HUES64 (cell line): ENCODE data around the gene GEMIN5.

ENCODE experiments used
- H3K27ac ChIP-seq: 2 replicates; pipeline ENCODE4 v1.7.0; 2013; ENCODE audit warnings: low read depth, low read length, inconsistent platforms
- H3K27me3 ChIP-seq: 2 replicates; pipeline ENCODE4 v1.6.1; 2013; ENCODE audit warnings: mild to moderate bottlenecking, low read length; ENCODE audit not compliant: insufficient read depth
- H3K36me3 ChIP-seq: 2 replicates; pipeline ENCODE4 v1.6.1; 2013; ENCODE audit warnings: mild to moderate bottlenecking, low read length; ENCODE audit not compliant: insufficient read depth
- H3K4me1 ChIP-seq: 2 replicates; pipeline ENCODE4 v1.6.1; 2013; ENCODE audit warnings: mild to moderate bottlenecking, low read length, moderate library complexity; ENCODE audit not compliant: insufficient read depth
- H3K4me3 ChIP-seq: 2 replicates; pipeline ENCODE4 v1.5.1; 2013; ENCODE audit warnings: mild to moderate bottlenecking, low read length, moderate library complexity
- H3K9ac ChIP-seq: 2 replicates; pipeline ENCODE4 v1.6.1; 2013; ENCODE audit warnings: mild to moderate bottlenecking, low read depth, low read length
- H3K9me3 ChIP-seq: 2 replicates; pipeline ENCODE4 v1.6.1; 2013; ENCODE audit warnings: low read depth, low read length; ENCODE audit not compliant: insufficient read depth
- WGBS: fragments of 150-250, 120-280 bp; methylation state at CpG from one replicate; pipeline ENCODE4 v1.1.7; 2013; ENCODE audit warnings: missing lambda C conversion rate; 5-methylcytosine and 5-hydroxymethylcytosine counted together

The GEMIN5 gene

DNA sequence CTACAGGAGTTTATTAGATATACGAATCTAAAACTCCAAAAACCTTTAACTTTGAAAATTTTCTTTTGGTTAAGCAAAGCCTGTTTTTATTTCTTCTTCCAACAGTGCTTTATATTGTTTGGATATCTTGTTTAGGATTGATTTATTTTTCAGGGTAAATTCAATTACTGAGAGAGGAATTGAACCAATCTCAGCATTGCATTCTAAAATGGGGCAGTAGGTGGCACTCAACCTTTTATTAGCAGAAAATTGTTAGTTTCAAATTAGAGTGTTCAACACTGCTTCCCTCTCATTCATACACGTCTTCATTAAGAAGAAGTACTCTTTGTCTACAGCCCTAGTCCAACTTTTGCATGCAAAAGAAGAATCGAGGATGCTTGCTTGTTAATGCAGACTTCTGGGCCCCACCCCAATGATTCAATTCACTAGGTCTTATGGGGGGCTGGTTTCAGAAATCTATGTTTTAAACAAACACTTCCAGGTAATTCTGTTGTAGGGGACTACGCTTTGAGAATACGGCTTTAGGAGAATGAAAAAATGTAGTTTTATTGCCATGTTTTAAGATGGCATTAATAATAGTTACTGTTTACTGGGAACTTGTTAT lies 29.5 kb upstream of the GEMIN5 start:
- H3K9me3 ChIP-seq = no peaks in the 10 kb centered on the region
- no peak overlapping the region for H3K9ac ChIP-seq
- 90% methylated on average over 5 of the region's 5 CpGs for WGBS
- peaks cover 23% of the 10 kb centered on the region for H3K36me3 ChIP-seq
- no peaks in the 10 kb centered on the region for H3K27me3 ChIP-seq
- no peak overlapping the region for H3K27ac ChIP-seq
- no peaks in the 10 kb centered on the region for H3K4me1 ChIP-seq
- no peak overlapping the region for H3K4me3 ChIP-seq

DNA sequence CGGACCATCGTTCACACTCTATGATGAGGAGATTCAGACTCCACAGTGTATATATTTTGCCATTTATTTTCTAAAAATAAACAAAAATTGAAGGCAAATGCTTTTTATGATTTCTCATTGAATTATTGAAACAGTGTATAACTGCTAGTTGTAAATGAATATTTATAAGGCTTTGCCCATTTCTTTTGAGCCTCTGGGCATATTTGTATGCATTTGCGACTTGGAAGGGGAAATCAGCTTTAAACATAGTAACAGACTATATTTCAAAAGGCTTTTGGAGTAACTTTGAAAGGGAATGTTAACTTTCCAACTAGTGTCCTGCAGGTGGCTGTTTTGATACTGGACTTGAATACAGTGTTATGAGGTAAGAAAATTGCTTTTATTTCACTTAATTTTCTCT lies 28.9 kb upstream of the GEMIN5 start:
- Histone ChIP-seq H3K36me3 (peaks cover 29% of the 10 kb centered on the region), H3K27ac (no peak overlapping the region)
- WGBS = 100% methylated on average over 2 of the region's 3 CpGs

GRCh38 chr5:154966081-154966841 lies 28.2 kb upstream of the GEMIN5 start:
- WGBS = 89% methylated on average over 7 of the region's 7 CpGs
- peaks cover 35% of the 10 kb centered on the region for H3K36me3 ChIP-seq
- H3K4me1 ChIP-seq = no peaks in the 10 kb centered on the region
- H3K27me3 ChIP-seq = no peaks in the 10 kb centered on the region
- no peak overlapping the region for H3K4me3 ChIP-seq
- H3K9ac ChIP-seq = no peak overlapping the region
- no peaks in the 10 kb centered on the region for H3K9me3 ChIP-seq
- H3K27ac ChIP-seq = no peak overlapping the region

More for the DNA sequence above, 28.9 kb upstream of the GEMIN5 start:
- no peaks in the 10 kb centered on the region for H3K27me3 ChIP-seq
- H3K9me3 ChIP-seq = no peaks in the 10 kb centered on the region
- H3K4me1 ChIP-seq = no peaks in the 10 kb centered on the region
- H3K9ac ChIP-seq = no peak overlapping the region
- no peak overlapping the region for H3K4me3 ChIP-seq

- no peak overlapping the region for H3K9ac ChIP-seq
- no peaks in the 10 kb centered on the region for H3K4me1 ChIP-seq
- no peak overlapping the region for H3K4me3 ChIP-seq
- H3K27ac ChIP-seq = no peak overlapping the region
- no peaks in the 10 kb centered on the region for H3K9me3 ChIP-seq
- WGBS = no CpG with 5 or more reads among the region's 1 CpG
- peaks cover 57% of the 10 kb centered on the region for H3K36me3 ChIP-seq
- no peaks in the 10 kb centered on the region for H3K27me3 ChIP-seq
These were observed 24.5 kb upstream of the GEMIN5 start for GRCh38 chr5:154962494-154962893.

- H3K27me3 ChIP-seq = no peaks in the 10 kb centered on the region
- no peaks in the 10 kb centered on the region for H3K4me1 ChIP-seq
- no peak overlapping the region for H3K4me3 ChIP-seq
- no peaks in the 10 kb centered on the region for H3K9me3 ChIP-seq
- no peak overlapping the region for H3K9ac ChIP-seq
- H3K27ac ChIP-seq = no peak overlapping the region
- peaks cover 55% of the 10 kb centered on the region for H3K36me3 ChIP-seq
These were observed 18.7 kb upstream of the GEMIN5 start for GRCh38 chr5:154956712-154957111.

DNA sequence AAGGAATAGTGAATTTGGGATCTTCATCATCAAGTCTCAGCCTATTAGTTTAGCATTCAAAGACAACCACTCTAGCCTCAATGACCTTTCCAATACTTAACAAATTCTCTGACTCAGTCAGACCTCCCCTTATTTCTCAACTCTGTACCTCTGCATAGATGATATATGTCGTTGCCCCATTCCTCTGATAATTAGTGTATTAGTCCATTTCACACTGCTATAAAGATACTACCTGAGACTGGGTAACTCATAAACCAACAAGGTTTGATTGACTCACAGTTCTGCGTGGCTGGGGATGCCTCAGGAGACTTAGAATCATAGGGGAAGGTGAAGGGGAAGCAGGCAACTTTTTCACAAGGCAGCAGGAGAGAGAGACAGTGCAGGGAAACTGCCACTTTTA lies 11.8 kb upstream of the GEMIN5 start:
- H3K4me1 ChIP-seq = no peaks in the 10 kb centered on the region
- H3K9me3 ChIP-seq = no peaks in the 10 kb centered on the region
- H3K36me3 ChIP-seq = no peaks in the 10 kb centered on the region
- 91% methylated on average over 2 of the region's 2 CpGs for WGBS
- no peak overlapping the region for H3K4me3 ChIP-seq
- H3K27ac ChIP-seq = no peak overlapping the region
- no peak overlapping the region for H3K9ac ChIP-seq
- H3K27me3 ChIP-seq = no peaks in the 10 kb centered on the region

DNA sequence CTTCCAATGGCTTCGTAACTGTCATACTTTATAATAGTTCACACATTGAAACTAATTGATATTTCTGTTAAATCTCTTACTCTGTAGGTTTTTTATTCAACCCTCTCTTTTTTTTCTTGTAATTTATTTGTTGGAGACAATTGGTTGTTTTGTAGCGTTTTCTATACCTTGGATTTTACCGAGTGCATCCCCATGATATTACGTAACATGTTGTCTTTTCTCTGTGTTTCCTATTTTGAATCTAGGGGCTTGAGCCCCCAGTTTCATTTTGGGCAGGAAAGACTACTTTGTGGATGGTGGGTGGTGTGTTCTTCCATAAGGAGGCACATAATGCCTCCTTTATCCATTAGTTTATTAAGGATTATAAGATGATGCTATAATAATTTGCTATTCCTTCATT lies 10.3 kb upstream of the GEMIN5 start:
- Histone ChIP-seq H3K27ac (no peak overlapping the region), H3K27me3 (no peaks in the 10 kb centered on the region), H3K36me3 (no peaks in the 10 kb centered on the region), H3K9me3 (no peaks in the 10 kb centered on the region), H3K4me1 (no peaks in the 10 kb centered on the region), H3K4me3 (no peak overlapping the region), H3K9ac (no peak overlapping the region)
- 95% methylated on average over 4 of the region's 4 CpGs for WGBS

GRCh38 chr5:154947778-154948177 lies 9.8 kb upstream of the GEMIN5 start:
- Histone ChIP-seq H3K27ac (no peak overlapping the region), H3K4me3 (no peak overlapping the region), H3K9me3 (no peaks in the 10 kb centered on the region), H3K4me1 (no peaks in the 10 kb centered on the region), H3K27me3 (no peaks in the 10 kb centered on the region), H3K9ac (no peak overlapping the region), H3K36me3 (no peaks in the 10 kb centered on the region)
- 94% methylated on average over 6 of the region's 6 CpGs for WGBS

DNA sequence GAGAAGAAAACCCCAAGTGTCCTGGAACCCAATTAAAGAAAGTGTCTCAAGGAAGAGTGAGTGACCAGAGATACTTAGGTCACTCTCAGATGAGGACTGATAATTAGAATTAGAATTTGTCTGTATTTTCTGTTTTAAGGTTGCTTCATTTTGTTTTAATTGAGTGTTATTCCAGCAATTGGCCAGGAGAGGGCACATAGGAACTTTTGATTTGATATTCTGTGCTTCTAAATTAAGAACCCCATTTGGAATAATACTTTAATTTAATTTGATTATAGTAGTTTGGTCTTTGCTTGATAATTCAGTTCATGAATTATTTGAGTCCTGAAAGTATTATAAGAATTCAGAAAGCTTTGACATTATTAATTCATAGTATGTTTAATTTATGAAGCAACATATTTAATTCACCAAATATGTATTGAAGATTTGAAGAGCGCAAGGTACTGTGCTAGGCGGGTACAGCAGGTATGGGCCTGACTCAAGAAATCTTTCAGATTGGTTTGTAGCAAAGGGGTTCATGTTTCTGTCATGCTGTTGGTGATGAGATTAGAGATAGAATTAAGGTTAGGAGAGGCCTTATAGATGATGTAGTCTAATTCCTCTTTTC lies 7.8 kb upstream of the GEMIN5 start:
- Histone ChIP-seq H3K4me1 (no peaks in the 10 kb centered on the region), H3K27me3 (no peaks in the 10 kb centered on the region), H3K27ac (no peak overlapping the region), H3K4me3 (no peak overlapping the region), H3K36me3 (no peaks in the 10 kb centered on the region), H3K9ac (no peak overlapping the region), H3K9me3 (no peaks in the 10 kb centered on the region)
- 90% methylated on average over 2 of the region's 2 CpGs for WGBS

- Histone ChIP-seq H3K36me3 (no peaks in the 10 kb centered on the region), H3K4me1 (no peaks in the 10 kb centered on the region), H3K27me3 (no peaks in the 10 kb centered on the region), H3K9ac (no peak overlapping the region), H3K4me3 (no peak overlapping the region), H3K9me3 (no peaks in the 10 kb centered on the region), H3K27ac (no peak overlapping the region)
These were observed 6.7 kb upstream of the GEMIN5 start for GRCh38 chr5:154944716-154945115.

DNA sequence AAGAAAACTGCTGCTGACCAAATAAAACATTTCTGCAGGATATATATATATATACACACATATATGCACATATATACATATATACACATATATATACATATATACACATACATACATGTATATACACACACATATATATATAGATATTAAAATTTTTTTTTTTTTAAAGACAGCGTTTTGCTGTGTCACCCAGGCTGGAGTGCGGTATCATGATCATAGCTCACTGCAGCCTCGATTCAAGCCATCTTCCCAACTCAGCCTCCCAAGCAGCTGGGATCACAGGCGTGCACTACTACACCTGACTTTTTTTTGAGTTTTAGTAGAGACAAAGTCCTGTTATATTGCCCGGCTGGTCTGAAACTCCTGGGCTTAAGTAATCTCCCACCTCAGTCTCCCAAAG lies 5.5 kb upstream of the GEMIN5 start:
- Histone ChIP-seq H3K4me3 (no peak overlapping the region), H3K9ac (no peak overlapping the region), H3K27me3 (no peaks in the 10 kb centered on the region), H3K36me3 (no peaks in the 10 kb centered on the region), H3K27ac (no peak overlapping the region), H3K9me3 (no peaks in the 10 kb centered on the region), H3K4me1 (no peaks in the 10 kb centered on the region)
- WGBS = 96% methylated on average over 5 of the region's 5 CpGs
